Activated T-cell treated with anti-CD3 and anti-CD28 coated beads for 4 hours (primary cell): ENCODE measurements around the gene C16orf95.
"Not testable (repeated sequence)": the region's sequence is repeated elsewhere in the genome, so short reads cannot be mapped to it uniquely, and the experiment has no call there.

Experiments
- DNase-seq: peaks from one replicate; pipeline ENCODE4 v3.0.0-alpha.2; 2020

The C16orf95 gene

GRCh38 chr16:87316923-87317749 is at the start of gene C16orf95:
Gene C16orf95 (minus strand): TSS chr16:87317392. CDS start chr16:87317242, 150 bp downstream.
- peak; percentile 98 for DNase-seq

- DNase-seq = no peak
Observed at GRCh38 chr16:87366930-87367329, 49.7 kb upstream of the C16orf95 start.

GRCh38 chr16:87366288-87366687 is 49.1 kb upstream of the C16orf95 start:
- DNase-seq = no peak

- no peak for DNase-seq
Observed at GRCh38 chr16:87365021-87365713, 48.0 kb upstream of the C16orf95 start.

- no peak for DNase-seq
Observed at GRCh38 chr16:87363771-87364455, 46.7 kb upstream of the C16orf95 start.

GRCh38 chr16:87362828-87363559 is 45.8 kb upstream of the C16orf95 start:
- DNase-seq = not testable (repeated sequence)

GRCh38 chr16:87361916-87362619 is 44.9 kb upstream of the C16orf95 start:
- no peak for DNase-seq

- no peak for DNase-seq
Observed at GRCh38 chr16:87360862-87361610, 43.8 kb upstream of the C16orf95 start.

- no peak for DNase-seq
Observed at GRCh38 chr16:87359121-87359520, 41.9 kb upstream of the C16orf95 start.

GRCh38 chr16:87358696-87359095 is 41.5 kb upstream of the C16orf95 start:
- DNase-seq = no peak

- no peak for DNase-seq
Observed at GRCh38 chr16:87358250-87358649, 41.1 kb upstream of the C16orf95 start.

GRCh38 chr16:87356491-87356853 is 39.3 kb upstream of the C16orf95 start:
- no peak for DNase-seq

- DNase-seq = no peak
Observed at GRCh38 chr16:87353613-87354012, 36.4 kb upstream of the C16orf95 start.

GRCh38 chr16:87352818-87353217 is 35.6 kb upstream of the C16orf95 start:
- DNase-seq = no peak

GRCh38 chr16:87351320-87351698 is 34.1 kb upstream of the C16orf95 start:
- no peak for DNase-seq

GRCh38 chr16:87350681-87351319 is 33.6 kb upstream of the C16orf95 start:
- no peak for DNase-seq

GRCh38 chr16:87350031-87350430 is 32.8 kb upstream of the C16orf95 start:
- no peak for DNase-seq

- DNase-seq = no peak
Observed at GRCh38 chr16:87348616-87349157, 31.5 kb upstream of the C16orf95 start.

GRCh38 chr16:87347932-87348615 is 30.9 kb upstream of the C16orf95 start:
- no peak for DNase-seq

- no peak for DNase-seq
Observed at GRCh38 chr16:87346517-87347060, 29.4 kb upstream of the C16orf95 start.
